ENCODE data around the gene ITIH3.

GRCh38 chr3:52848617-52849016 is 54.0 kb downstream of the ITIH3 start:
- TF ChIP-seq CTCF (IDR thresholded peaks at IDR 0.05) (no peak), POLR2A (IDR thresholded peaks at IDR 0.05) (no peak)
